Activated CD8-positive, alpha-beta memory T cell treated with anti-CD3 and anti-CD28 coated beads, Interleukin-2, amount 50 U/mL, for 24 hours (primary cell): ENCODE results near the gene CFAP61.

Experiments used
- DNase-seq: peaks from one replicate; pipeline ENCODE4 v3.0.0-alpha.2; 2020; ENCODE audit errors: extremely low read depth

The CFAP61 gene

DNA sequence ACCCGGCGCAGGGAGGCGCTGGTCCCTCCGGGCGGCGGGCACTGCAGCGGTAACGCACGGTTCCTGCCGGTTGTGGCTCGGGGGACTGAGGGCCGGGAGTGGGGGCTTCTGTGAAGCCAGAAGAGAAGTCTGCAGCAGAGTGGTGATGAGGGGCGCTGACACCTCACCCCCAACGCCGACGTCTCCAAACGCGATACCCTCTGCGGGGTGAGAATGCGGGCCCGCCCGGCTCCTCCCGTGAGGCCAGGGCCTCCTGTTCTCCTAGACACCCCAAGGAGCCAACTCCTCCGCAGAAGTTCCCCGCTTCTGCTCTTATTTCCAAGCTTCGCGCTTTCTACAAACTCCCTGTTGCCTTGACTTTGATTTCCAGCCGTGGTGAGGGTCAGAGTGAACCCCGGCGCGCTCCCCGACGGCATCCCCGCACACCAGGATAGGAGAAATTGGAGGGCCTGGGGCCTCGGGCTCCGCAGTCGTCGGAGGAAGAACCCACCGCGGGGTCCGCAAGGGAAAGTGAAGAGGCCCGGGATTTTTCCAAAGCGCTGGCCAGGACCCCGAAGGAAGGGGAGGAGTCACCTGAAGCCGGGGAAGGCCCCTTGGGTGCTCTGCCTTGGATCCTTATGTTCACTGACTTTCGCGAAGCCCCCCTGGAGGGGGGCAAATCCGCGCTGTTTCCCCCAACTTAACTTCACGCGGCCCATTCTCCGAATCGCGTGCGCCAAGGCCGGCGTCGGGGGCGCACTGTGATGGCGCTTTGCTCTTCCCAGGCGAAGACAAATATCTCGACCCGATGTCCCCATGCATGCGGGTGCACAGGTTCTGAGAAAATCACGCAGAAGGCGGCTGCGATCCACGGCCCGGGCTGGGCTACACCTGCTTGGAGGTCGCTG, 312.5 kb downstream of the CFAP61 start:
- no peak for DNase-seq

DNA sequence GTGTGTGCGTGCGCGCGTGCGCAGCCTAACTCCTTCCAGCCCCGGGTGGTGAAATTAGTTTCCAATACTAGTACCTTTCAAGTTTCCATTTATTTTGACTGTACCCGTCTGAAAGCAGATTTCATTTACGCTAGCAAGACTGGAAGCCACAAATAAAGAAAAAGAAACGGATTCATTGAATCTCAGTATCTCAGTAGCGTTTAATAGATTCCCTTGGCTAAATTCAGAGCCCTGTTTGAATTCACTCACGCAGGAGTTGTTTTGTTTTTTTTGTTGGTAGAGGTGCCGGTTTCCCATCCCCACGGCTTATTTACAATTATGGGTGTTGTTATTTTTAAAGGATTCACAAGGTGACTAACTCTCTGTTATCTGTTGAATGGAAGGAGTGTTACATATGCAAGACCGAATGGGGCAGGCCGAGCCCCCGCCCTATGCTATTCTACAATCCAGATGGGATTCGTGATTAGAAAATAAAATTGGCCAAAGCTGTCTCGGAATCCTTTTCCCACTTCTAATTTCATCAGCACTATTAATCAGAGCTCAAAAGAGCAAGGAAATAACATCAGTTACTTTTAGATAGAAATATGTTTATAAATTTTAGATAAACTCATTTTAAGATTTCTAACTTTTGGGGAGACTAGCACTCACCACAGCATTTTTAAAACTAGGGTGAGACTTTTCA, 313.3 kb downstream of the CFAP61 start:
- no peak for DNase-seq

DNA sequence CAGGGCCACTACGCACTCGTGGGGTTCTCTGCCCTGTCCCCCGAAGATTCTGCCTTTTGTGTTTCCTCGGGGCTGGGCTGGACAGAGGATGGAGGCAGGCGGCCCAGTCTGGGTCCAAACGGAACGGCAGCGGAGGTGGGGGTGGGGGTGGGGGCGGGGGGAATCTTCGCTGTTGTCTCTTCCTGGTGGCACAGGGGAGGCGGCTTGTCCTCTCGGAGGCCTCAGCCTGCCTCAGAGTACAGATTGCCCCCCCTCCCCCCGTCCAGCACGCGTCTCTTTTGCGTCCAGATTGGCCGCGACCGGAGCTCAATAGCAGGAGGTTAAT, 314.2 kb downstream of the CFAP61 start:
- DNase-seq = no peak

DNA sequence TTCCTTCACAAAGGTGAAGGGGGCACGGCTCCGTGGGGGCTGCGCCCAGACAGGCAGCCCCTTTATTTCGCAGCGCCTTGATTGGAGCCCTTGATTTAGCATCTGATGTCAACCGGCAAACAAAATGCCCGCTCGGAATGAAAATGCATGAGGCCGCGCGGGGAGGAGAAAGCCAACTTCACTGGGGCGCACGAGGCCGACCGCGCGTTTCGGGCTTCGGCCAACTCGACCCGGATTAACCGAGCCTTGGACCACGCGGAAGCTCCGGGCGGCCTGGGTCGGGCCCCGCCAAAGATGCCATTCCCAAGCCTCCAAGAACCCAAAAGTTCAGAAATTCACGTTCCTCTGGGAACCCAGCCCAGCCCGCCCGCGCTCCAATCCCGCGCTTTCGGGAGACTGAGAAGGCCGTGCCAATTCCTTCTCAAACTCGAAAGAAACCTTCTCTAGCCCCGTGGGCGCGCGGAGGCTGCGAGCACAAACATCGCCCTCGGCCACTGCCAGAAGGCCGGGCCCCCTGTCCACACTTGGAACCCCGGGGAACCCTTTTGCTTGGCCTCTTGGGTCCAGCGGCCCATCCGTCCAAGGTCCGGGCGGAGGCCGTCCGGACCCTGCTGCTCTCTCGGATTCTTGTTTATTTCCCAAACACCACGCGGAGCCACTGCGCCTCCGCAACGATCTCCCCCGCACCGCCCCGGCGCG, 314.7 kb downstream of the CFAP61 start:
- DNase-seq = no peak

DNA sequence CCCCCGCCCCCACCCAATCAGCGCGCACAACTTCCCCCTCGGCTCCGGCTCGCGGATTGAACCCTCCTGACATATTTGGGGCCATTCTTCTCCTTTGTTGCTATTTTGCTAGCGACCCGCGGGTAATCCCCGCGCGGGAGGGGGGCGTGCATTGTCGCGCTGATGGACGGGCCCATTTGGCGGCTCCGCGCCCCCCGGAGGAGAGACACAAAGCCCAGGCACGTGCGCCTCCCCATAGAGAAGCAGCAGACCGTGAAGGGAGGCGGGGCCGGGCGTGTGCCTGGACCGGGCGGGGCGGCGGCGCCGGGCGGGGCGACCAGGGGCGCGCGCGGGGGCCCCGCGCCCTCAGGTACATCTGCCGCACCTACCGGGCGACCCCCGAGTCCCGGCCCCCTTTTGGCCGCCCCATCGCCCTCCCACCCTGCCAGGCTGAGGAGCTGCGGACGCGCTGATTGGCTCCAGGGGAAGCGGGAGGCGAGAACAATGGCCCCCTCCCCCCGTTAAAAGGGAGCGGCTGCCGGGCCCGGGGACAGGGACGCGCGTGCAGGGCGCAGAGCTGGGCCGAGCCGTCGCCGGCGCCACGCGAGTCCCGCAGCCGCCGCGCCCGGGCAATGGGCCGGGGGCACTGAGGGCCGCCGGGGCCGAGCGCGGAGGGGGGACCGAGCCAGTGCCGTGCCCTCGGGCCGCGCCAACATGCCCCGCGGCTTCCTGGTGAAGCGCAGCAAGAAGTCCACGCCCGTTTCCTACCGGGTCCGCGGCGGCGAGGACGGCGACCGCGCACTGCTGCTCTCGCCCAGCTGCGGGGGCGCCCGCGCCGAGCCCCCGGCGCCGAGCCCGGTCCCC, 315.5 kb downstream of the CFAP61 start, which contains the start of gene INSM1:
INSM1 (plus strand) TSS at position 530 of the 843 bp plus-strand sequence; CDS start at position 694, 164 bp downstream.
- DNase-seq = no peak

DNA sequence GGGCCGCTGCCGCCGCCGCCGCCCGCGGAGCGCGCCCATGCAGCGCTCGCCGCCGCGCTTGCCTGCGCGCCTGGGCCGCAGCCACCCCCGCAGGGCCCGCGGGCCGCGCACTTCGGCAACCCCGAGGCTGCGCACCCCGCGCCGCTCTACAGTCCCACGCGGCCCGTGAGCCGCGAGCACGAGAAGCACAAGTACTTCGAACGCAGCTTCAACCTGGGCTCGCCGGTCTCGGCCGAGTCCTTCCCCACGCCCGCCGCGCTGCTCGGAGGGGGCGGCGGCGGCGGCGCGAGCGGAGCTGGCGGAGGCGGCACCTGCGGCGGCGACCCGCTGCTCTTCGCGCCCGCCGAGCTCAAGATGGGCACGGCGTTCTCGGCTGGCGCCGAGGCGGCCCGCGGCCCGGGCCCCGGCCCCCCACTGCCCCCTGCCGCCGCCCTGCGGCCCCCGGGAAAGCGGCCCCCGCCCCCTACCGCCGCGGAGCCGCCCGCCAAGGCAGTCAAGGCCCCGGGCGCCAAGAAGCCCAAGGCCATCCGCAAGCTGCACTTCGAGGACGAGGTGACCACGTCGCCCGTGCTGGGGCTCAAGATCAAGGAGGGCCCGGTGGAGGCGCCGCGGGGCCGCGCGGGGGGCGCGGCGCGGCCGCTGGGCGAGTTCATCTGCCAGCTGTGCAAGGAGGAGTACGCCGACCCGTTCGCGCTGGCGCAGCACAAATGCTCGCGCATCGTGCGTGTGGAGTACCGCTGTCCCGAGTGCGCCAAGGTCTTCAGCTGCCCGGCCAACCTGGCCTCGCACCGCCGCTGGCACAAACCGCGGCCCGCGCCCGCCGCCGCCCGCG, 316.3 kb downstream of the CFAP61 start:
- DNase-seq = no peak

DNA sequence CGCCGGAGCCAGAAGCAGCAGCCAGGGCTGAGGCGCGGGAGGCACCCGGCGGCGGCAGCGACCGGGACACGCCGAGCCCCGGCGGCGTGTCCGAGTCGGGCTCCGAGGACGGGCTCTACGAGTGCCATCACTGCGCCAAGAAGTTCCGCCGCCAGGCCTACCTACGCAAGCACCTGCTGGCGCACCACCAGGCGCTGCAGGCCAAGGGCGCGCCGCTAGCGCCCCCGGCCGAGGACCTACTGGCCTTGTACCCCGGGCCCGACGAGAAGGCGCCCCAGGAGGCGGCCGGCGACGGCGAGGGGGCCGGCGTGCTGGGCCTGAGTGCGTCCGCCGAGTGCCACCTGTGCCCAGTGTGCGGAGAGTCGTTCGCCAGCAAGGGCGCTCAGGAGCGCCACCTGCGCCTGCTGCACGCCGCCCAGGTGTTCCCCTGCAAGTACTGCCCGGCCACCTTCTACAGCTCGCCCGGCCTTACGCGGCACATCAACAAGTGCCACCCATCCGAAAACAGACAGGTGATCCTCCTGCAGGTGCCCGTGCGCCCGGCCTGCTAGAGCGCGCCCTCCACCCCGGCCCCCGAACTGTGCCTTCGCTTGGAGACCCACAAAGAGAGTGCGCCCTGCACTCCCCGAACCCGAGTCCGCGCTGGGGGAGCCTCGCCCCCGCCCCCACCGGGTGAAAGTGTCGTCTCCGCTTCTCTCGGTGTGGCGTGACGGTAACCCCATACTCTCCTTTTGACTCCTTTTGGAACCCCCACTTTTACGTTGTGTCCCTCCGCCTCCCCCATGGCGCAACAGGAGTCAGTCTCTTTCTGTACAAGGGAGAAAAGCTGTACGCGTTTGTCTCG, 317.1 kb downstream of the CFAP61 start:
- DNase-seq = no peak

DNA sequence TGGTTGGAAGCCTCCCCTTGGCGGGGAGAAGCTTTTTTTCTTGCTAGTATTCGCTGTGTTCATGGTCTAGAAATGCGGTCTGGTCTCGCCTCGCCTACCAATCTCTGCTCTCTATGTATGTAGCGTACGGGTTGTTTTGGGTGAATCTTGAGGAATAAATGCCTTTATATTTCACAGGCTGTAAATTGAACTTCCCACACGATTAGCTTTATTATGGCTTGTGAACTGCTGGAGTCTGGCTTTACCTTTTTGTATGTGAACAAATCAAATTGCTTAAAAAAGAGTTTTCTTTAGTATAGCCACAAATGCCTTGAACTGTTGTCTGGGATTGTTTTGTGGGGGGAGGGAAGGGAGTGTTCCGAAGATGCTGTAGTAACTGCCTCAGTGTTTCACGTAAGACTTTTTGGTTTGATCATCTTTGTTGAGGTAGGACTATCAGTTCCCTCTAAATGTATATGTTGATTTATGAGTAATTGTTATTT, 317.8 kb downstream of the CFAP61 start:
- no peak for DNase-seq

DNA sequence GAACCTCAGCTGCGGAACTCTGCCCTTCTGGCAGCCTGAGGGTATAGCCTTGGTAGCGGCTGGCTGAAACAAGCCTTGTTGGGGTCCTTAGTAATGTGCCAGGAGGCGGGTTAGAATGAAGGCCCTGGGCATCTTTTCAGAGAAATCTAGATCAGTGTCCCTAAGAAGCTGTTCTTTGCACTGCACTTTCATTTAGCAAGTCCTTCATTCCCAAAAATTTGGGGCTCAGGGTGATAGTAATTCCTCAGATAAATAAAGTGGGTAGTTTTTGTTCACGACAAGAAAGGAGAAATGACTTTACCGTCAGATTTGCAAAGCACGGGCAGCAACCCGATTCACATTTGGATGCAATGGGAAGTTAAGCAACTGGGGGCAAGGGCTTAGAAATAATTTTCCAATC, 318.8 kb downstream of the CFAP61 start:
- DNase-seq = no peak

DNA sequence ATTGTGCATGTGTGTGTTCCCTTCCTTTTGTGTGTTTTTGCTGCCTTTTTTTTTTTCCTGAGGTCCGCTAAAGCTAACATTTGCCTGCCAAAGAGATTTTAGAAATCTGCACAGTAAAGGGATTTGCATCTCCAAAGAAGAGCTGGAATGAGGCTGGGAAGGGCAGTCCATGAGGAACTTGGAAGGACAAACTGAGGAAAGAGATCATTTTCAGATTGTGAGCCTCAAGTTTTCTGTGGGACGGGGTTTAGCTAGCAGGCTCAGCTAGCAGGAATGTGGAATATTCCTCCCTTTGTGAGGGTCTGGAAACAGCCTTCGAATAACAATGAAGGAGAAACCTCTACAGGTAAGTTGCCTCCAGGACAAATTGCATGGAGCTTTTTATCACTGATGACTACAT, 319.3 kb downstream of the CFAP61 start:
- no peak for DNase-seq

DNA sequence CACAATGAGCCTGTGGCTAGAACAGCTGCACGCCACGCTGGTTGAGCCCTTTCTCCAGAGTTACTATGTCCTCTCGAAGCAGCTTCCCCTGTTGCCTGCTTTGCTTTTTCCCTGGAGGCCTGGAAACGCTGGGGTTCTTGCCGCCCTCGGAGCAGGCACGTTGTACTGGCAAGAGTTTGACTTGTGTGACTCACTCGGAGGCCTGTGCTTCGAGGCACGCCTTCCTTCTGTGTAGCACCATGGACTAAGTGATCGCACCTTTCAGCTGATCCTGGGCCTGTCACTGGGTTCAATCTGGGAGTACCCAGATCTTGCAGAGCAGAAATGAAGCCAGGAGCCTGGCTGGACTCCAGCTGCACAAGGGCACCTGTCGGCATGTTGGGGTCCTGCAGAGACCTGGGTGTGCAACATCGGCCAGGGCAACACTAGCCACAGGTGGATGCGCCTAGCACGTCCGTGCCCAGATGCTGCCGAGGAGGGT, 320.8 kb downstream of the CFAP61 start:
- no peak for DNase-seq

DNA sequence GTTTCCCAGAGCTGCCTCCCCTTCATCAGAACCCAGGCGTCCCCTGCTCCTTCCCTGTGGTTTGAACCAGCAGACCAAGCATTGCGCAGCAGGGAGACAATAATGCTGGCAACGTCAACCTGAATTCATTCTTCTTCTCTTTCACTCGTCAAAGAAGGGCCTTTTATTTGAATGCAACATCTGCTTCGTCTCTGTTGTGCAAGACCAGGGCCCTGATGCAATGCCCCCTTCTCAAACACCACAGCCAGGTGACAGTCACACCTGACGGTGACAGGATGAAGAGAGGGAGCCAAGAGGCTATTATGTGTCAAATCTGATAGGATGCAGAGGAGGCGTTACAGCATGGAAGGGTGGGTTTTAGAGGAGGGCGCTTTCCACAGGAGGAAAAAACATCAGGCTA, 323.5 kb downstream of the CFAP61 start:
- no peak for DNase-seq

DNA sequence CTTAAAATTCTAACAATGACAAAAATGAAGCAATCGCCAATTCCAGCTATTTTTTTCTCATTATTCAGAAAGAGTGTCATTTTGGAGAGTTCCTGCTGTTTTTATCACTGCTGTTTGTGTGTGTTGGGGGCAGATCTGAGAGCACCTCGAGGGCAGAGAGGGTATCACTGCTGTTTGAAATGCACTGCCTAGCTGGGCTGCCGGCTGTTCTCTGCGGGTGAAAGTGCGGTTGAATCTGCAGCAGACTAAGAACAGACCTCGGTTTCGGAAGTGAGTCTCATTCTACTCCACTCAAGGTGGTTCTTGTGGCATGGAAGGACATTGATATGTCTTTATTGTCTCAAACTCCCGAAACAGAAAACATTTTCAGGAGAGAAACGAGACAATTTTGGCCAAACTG, 333.9 kb downstream of the CFAP61 start:
- no peak for DNase-seq

DNA sequence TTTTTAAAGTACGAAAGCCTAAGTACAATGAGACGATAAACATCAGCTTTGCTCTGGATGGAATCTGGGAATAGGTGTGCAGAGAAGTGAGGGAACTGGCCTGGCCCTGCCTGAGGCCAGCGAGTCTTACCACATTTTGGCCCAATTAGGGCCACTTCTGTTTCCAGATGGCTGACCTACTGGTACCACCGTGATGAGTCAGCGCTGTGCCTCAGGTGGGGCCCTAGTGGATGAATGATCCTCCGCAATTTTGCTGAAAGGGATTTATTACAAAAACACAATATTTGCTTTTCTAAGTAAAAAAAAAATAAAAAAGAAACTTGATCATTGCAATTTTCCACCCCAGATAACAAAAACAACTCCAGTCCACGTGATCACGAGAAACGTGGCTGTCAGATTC, 338.1 kb downstream of the CFAP61 start:
- no peak for DNase-seq

DNA sequence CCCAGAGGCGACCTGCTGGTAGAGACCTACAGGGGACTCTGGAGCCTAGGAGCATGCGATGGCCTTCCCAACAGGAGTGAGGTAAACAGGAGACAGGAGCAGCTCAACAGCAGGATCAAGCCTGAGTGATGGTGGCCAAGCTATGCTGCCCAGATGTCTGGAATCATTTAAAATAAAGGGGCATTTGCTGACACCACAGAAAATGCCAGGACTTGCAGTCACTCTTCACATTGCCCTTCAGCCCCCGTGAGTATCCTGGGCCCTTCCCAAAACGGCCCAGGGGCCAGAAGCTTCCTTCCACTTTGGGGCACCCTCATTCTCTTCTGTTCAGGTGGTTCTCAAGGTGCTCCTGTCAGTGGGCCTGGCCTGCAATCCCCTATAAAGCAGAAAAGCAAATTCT, 338.8 kb downstream of the CFAP61 start:
- DNase-seq = no peak

DNA sequence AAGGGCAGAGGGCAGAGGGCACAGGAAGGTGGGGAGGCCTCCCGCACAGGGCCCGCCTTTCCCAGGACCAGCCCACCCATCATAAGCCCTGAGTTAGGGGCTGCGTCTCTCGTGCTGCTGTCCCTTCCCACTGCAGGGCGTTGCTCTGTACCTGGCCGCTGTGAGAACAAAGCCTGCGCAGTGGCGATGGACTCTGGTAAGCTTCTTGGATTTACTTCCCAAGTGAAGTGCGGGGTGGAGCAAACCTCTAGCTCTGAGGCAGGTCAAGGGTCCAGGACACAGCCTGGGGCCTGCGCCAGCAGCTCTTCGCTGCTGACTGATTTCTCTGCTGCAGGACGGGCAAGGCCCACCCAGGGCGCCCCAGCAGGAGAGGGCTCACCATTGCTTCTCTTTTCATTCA, 339.4 kb downstream of the CFAP61 start:
- no peak for DNase-seq

DNA sequence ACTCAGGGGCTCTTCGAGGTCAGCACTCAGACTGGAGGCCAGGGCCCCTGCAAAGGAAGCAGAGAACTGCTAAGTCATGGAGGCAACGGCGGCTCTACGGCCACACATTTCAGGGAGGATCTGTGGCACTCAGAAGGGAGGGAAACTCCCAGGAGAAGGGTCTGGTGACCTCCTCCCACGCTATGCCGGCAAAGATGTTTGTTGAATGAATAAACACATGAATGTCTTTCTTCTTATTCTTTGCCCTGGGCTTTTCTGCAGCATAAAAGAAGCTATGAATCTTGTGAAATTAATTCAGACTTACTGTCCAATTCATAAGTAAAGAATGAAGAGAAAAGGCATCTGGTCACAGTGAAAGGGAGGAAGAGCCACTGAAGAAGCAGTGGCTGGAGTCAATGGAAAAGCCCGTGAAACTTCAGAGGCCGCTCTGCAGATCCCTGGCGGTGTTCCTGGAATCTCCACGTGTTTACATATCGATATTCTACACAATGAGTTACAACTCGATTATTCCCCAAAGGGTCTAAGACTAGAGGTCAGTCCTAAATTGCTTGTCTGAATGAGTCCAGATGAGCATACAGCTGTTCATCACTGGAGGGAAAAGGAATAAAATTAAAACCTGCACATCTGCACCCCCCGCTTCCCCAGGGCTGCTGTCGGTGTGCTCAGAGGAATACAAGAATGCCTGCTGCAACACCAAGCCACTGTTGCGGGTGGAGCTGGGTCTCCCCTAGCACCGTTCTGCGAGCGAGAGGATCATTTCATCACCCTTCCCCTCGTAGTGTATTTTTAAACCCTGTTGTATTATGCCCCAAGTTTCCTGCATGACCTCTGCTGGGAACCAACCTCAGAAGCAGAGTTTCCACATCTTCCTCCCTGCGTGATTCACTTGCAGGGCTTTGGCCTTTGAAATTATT, 341.1 kb downstream of the CFAP61 start:
- DNase-seq = no peak

DNA sequence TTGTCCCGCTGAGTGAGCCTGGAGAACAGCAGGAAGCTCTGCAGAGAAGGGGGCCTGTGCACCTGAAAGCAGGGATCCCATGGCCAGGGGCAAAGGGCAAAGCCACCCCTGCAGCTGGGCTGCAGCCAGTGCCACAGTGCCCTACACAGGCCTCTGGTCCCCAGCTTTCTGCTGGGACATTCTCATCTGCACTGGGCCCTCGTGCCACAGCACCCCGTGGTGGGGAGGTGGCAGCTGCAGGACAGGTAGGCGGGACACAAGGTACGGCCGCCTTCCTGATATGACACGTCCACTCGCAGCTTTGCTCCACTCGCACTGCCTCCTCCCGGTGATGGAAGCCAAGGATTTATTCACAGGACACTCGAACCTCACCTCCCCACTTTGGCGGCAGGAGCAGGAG, 342.8 kb downstream of the CFAP61 start:
- DNase-seq = no peak
